ENCODE results near the gene TOM1L2.
A peak's percentile ranks its signal among the peaks of the same experiment; 100 is the strongest.

TOM1L2 gene

DNA sequence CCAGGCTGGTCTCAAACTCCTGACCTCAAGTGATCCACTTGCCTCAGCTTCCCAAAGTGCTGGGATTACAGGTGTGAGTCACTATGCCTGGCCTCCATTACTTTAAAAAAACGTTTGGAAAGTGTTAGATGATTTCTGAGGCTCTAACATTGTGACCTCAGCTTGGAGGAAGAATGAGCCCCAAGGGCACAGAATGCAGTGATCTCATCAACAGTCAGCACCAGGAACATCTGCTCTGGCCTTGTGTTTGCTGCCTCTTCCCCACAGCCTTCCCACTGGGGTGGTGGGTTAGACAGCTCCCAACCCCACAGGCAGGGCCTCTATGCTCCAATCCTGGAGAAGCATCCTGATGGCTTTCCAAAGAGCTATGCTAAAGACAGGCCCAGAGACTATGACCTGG lies 97.7 kb downstream of the TOM1L2 start:
- Histone ChIP-seq H3K36me3 (ENCODE audit: insufficient read depth, low read length) (peaks cover 20% of the 10 kb centered on the region), H3K27me3 (ENCODE audit: control insufficient read depth in 1 of 2, insufficient read depth in 2 of 2, low read length in 2 of 2) (no peaks in the 10 kb centered on the region), H3K4me1 (ENCODE audit: insufficient read depth, low read length) (peaks cover 40% of the 10 kb centered on the region), H3K9ac (ENCODE audit: low read length) (no peak overlapping the region), H3K9me3 (ENCODE audit: low read length) (no peaks in the 10 kb centered on the region), H3K4me3 (ENCODE audit: low read depth in 1 of 2, low read length in 2 of 2) (no peak overlapping the region), H3K27ac (ENCODE audit: low read depth, low read length) (no peak overlapping the region)

DNA sequence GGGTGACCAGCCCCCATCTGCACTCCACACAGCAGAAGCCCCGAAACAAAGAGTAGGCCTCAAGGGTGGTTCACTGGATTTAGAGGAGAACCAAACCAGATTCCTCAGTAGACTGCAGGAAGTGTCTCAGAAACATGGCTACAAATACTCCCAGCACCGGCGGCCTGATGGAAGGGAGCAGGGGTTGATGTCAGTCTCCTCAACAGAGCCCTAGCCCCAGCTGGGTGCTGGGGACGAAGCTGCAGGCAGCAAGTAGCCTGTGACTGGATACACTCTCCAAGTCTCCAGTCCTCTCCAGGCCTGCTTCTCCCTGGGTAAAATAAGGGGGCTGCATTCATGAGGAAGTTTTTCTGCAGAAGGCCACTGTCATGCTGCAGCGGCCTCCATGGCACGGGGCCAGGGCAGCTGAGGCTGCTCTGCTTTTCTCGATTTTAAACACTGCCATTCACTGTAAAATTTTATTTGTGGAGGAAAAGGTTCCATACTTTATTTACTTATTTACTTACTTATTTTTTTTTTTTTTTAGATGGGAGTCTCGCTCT lies 98.7 kb downstream of the TOM1L2 start:
- peaks cover 36% of the 10 kb centered on the region for H3K4me1 ChIP-seq (ENCODE audit: insufficient read depth, low read length)
- no peaks in the 10 kb centered on the region for H3K9me3 ChIP-seq (ENCODE audit: low read length)
- no peaks in the 10 kb centered on the region for H3K27me3 ChIP-seq (ENCODE audit: control insufficient read depth in 1 of 2, insufficient read depth in 2 of 2, low read length in 2 of 2)
- no peak overlapping the region for H3K4me3 ChIP-seq (ENCODE audit: low read depth in 1 of 2, low read length in 2 of 2)
- H3K9ac ChIP-seq (ENCODE audit: low read length): no peak overlapping the region
- H3K27ac ChIP-seq (ENCODE audit: low read depth, low read length): no peak overlapping the region
- peaks cover 12% of the 10 kb centered on the region for H3K36me3 ChIP-seq (ENCODE audit: insufficient read depth, low read length)

DNA sequence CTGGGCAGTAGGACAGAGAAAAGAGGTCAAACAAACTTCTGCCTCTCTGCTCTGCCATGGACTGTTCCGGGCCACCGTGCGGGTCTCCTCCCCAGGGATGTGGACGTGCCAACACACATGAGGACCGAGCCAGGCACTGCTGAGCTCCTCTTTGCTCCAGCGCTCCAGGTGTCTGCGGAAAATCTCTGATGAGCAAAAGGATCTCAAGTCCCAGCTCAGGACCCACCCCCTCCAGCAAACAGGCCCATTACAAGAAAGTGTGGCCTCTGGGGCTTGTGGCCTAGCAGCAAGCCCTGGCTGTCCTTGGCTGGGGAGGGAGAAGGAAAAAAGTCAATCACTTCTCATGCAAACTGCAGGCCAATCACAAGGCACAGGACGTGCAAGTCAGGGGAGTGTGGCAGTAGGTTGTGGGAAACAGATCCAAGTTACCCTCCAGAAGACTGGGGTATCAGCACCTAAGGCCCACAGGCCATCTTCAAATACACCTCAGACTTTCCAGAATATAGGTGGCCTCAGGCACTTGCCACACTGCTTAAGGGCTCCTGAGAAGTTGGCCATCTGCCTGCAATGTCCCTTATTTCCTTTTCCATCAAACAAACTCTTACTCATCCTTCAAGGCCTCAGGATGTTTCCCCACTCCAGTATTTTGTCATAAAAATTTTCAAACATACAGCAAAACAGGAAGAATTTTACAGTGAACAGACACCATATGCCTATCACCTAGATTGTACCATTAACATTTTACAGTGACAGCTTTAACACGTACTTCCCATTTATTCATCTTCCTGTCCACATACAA lies 99.5 kb downstream of the TOM1L2 start:
- no peak overlapping the region for H3K4me3 ChIP-seq (ENCODE audit: low read depth in 1 of 2, low read length in 2 of 2)
- H3K36me3 ChIP-seq (ENCODE audit: insufficient read depth, low read length): peaks cover 15% of the 10 kb centered on the region
- H3K9ac ChIP-seq (ENCODE audit: low read length): no peak overlapping the region
- no peaks in the 10 kb centered on the region for H3K27me3 ChIP-seq (ENCODE audit: control insufficient read depth in 1 of 2, insufficient read depth in 2 of 2, low read length in 2 of 2)
- H3K9me3 ChIP-seq (ENCODE audit: low read length): no peaks in the 10 kb centered on the region
- no peak overlapping the region for H3K27ac ChIP-seq (ENCODE audit: low read depth, low read length)
- peaks cover 34% of the 10 kb centered on the region for H3K4me1 ChIP-seq (ENCODE audit: insufficient read depth, low read length)

DNA sequence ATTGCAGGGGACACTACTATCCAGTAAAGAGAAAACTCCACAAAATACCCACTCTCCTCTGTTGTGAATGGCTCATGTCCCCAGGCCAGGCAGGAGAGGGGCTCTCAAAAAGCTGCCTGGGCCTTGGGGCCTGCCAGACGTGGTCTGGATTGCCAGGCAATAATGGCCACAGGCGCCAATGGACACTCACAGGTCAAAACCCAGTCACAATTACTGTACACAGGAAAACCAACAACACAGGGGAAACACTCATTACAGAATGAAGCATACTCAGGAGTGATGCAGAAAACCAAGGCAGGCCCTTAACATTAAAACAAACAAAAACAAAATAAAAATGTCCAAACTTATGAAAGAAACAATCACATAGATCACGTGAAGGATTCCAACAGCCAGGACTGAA lies 100.3 kb downstream of the TOM1L2 start:
- H3K27me3 ChIP-seq (ENCODE audit: control insufficient read depth in 1 of 2, insufficient read depth in 2 of 2, low read length in 2 of 2): no peaks in the 10 kb centered on the region
- no peak overlapping the region for H3K4me3 ChIP-seq (ENCODE audit: low read depth in 1 of 2, low read length in 2 of 2)
- peaks cover 23% of the 10 kb centered on the region for H3K36me3 ChIP-seq (ENCODE audit: insufficient read depth, low read length)
- H3K4me1 ChIP-seq (ENCODE audit: insufficient read depth, low read length): peaks cover 25% of the 10 kb centered on the region
- no peak overlapping the region for H3K9ac ChIP-seq (ENCODE audit: low read length)
- H3K9me3 ChIP-seq (ENCODE audit: low read length): no peaks in the 10 kb centered on the region
- H3K27ac ChIP-seq (ENCODE audit: low read depth, low read length): no peak overlapping the region

DNA sequence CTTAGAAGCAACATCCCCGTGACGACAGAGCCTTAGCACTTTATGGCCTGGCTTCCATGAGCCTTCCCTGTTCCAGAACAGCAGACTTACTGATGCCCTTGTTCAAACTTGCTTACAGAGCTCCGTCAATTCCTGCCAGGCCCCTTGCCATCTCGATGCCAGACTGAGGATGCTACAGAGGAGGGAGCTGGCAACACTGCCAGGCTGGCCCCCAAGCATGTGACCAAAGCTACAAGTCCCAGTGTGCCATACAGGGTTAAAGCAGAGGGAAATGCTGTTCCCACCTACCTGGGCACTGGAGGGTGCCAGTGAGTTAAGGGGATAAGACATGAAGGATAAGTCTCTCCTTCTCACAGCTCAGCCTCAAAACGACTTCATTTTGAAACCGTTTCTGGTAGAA lies 102.0 kb downstream of the TOM1L2 start:
- Histone ChIP-seq H3K9me3 (ENCODE audit: low read length) (no peaks in the 10 kb centered on the region), H3K27ac (ENCODE audit: low read depth, low read length) (no peak overlapping the region), H3K9ac (ENCODE audit: low read length) (no peak overlapping the region), H3K27me3 (ENCODE audit: control insufficient read depth in 1 of 2, insufficient read depth in 2 of 2, low read length in 2 of 2) (no peaks in the 10 kb centered on the region), H3K4me1 (ENCODE audit: insufficient read depth, low read length) (peaks cover 11% of the 10 kb centered on the region), H3K4me3 (ENCODE audit: low read depth in 1 of 2, low read length in 2 of 2) (no peak overlapping the region), H3K36me3 (ENCODE audit: insufficient read depth, low read length) (peaks cover 35% of the 10 kb centered on the region)

DNA sequence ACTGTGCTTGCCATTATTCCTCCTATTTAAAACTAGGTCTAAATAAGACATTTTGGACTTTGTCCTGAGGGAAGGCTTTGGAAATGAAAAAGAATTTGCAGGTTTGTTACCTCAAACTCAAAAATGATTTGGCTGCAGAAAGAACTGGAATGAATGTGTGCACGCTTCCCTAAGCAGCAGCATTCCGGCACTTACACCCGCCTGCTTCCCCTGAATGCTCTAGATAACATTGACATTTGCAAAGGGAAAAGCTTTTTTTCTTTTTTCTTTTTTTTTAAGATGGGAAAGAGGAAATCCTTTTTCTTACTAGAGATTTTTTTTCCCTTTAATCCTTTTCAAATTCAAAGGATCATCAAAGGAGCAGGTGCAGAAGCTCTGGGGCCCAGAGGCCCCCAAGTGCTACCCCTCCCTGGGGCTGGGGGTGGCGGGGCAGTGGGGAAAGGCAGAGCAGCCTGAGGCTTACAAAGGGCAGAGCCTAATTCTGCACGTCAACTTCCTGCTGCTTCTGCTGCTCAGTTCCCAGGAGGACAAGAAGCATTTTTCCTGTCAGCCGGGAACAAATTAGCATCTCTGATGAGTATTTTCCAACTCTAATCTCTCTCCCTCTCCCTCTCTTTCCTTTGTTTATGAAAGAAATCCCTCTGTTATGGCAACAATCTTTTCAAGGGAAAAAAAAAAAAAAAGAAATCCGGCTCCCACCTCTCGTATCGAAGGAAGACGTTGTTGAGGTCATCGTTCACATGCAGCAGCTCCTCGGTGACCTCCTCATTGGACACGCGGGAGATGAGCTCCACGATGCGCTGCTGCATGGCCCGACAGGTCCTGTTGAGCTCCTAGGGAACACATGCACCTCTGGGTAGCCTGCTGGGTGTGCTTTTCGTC lies 103.3 kb downstream of the TOM1L2 start:
- Histone ChIP-seq H3K27ac (ENCODE audit: low read depth, low read length) (peak overlapping the region; percentile 43), H3K4me3 (ENCODE audit: low read depth in 1 of 2, low read length in 2 of 2) (no peak overlapping the region), H3K4me1 (ENCODE audit: insufficient read depth, low read length) (peaks cover 11% of the 10 kb centered on the region), H3K36me3 (ENCODE audit: insufficient read depth, low read length) (peaks cover 35% of the 10 kb centered on the region), H3K27me3 (ENCODE audit: control insufficient read depth in 1 of 2, insufficient read depth in 2 of 2, low read length in 2 of 2) (no peaks in the 10 kb centered on the region), H3K9me3 (ENCODE audit: low read length) (no peaks in the 10 kb centered on the region), H3K9ac (ENCODE audit: low read length) (no peak overlapping the region)

DNA sequence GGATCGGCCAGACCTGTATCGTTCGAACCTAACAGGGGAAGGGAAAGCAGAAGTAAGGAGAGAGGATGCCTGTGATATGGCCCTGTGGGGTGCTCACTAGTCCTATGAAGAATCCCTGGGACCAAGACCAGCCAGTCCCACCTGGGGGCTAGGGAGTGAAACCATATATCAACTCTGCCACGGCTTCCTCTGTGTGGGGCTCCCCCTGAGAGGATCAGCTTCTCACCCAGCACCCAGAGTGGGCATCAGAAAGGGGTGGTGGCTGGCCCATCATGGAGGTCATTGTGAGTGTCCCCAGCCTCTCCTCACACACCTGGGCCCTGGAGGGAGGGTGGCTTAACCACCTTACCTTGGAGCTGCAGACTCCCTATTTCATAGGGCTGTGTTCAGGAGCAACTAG lies 105.3 kb downstream of the TOM1L2 start:
- H3K27me3 ChIP-seq (ENCODE audit: control insufficient read depth in 1 of 2, insufficient read depth in 2 of 2, low read length in 2 of 2): no peaks in the 10 kb centered on the region
- no peak overlapping the region for H3K9ac ChIP-seq (ENCODE audit: low read length)
- peaks cover 6% of the 10 kb centered on the region for H3K4me1 ChIP-seq (ENCODE audit: insufficient read depth, low read length)
- H3K9me3 ChIP-seq (ENCODE audit: low read length): no peaks in the 10 kb centered on the region
- no peak overlapping the region for H3K27ac ChIP-seq (ENCODE audit: low read depth, low read length)
- H3K4me3 ChIP-seq (ENCODE audit: low read depth in 1 of 2, low read length in 2 of 2): no peak overlapping the region
- peaks cover 43% of the 10 kb centered on the region for H3K36me3 ChIP-seq (ENCODE audit: insufficient read depth, low read length)

DNA sequence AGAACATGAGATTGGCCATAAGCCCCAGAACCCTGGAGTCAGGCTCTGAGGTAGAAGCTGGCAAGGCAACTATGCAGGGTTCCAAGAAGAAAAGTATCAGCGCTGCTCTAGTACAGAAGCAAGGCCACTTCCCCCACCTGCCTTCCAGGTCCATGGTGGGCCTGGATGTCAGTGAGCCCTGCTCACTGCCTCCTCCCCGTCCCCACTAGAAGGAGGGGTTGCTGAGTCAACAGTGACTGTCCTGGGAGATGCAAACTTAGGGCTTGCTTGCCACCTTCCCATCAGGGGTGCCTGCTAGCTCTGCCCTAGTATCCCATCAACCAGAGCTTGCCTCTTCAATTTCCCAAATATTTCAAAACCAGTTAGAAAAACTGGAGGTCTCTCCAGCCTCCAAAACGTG lies 105.8 kb downstream of the TOM1L2 start:
- Histone ChIP-seq H3K27me3 (ENCODE audit: control insufficient read depth in 1 of 2, insufficient read depth in 2 of 2, low read length in 2 of 2) (no peaks in the 10 kb centered on the region), H3K9me3 (ENCODE audit: low read length) (no peaks in the 10 kb centered on the region), H3K4me1 (ENCODE audit: insufficient read depth, low read length) (peaks cover 6% of the 10 kb centered on the region), H3K36me3 (ENCODE audit: insufficient read depth, low read length) (peaks cover 48% of the 10 kb centered on the region), H3K9ac (ENCODE audit: low read length) (no peak overlapping the region), H3K4me3 (ENCODE audit: low read depth in 1 of 2, low read length in 2 of 2) (no peak overlapping the region), H3K27ac (ENCODE audit: low read depth, low read length) (no peak overlapping the region)

DNA sequence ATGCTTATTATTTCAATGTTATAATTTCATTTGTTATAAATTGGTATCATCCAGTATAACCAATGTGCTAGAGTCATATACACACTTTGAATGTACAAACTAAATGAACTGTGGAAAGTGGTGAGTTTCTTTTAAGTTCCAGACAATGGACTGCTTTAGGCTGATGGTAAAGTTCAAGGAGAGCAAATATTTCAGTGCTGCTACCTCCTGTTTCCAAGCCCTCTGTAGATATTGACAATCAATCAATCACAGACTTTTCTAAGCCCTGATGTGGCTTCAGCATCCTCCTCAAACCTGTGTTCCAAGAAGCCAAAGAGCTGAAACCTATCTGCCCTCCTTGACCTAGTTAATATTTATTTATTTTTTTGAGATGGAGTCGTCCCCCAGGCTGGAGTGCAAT lies 107.2 kb downstream of the TOM1L2 start:
- Histone ChIP-seq H3K4me1 (ENCODE audit: insufficient read depth, low read length) (peaks cover 11% of the 10 kb centered on the region), H3K36me3 (ENCODE audit: insufficient read depth, low read length) (peaks cover 55% of the 10 kb centered on the region), H3K27me3 (ENCODE audit: control insufficient read depth in 1 of 2, insufficient read depth in 2 of 2, low read length in 2 of 2) (no peaks in the 10 kb centered on the region), H3K9ac (ENCODE audit: low read length) (no peak overlapping the region), H3K4me3 (ENCODE audit: low read depth in 1 of 2, low read length in 2 of 2) (no peak overlapping the region), H3K27ac (ENCODE audit: low read depth, low read length) (no peak overlapping the region), H3K9me3 (ENCODE audit: low read length) (no peaks in the 10 kb centered on the region)

DNA sequence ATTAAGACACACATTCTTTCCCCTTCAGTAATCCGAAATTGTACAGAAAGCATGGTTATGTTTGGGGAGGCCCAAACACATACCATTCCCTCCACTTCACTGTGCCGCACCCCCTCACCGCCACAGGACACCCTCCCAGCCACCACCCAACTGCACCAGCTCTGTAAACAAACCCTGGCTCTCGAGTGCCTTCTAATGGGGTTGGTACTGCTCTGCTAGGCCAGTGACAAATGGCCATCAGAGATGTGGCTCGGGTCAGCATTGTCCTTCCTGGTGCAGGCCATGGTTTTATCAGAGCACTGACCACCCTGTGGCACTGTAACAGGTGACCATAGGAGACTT lies 111.5 kb downstream of the TOM1L2 start:
- H3K27me3 ChIP-seq (ENCODE audit: control insufficient read depth in 1 of 2, insufficient read depth in 2 of 2, low read length in 2 of 2): no peaks in the 10 kb centered on the region
- H3K9ac ChIP-seq (ENCODE audit: low read length): no peak overlapping the region
- no peak overlapping the region for H3K4me3 ChIP-seq (ENCODE audit: low read depth in 1 of 2, low read length in 2 of 2)
- H3K9me3 ChIP-seq (ENCODE audit: low read length): no peaks in the 10 kb centered on the region
- no peak overlapping the region for H3K27ac ChIP-seq (ENCODE audit: low read depth, low read length)
- peaks cover 23% of the 10 kb centered on the region for H3K36me3 ChIP-seq (ENCODE audit: insufficient read depth, low read length)
- H3K4me1 ChIP-seq (ENCODE audit: insufficient read depth, low read length): peaks cover 10% of the 10 kb centered on the region

DNA sequence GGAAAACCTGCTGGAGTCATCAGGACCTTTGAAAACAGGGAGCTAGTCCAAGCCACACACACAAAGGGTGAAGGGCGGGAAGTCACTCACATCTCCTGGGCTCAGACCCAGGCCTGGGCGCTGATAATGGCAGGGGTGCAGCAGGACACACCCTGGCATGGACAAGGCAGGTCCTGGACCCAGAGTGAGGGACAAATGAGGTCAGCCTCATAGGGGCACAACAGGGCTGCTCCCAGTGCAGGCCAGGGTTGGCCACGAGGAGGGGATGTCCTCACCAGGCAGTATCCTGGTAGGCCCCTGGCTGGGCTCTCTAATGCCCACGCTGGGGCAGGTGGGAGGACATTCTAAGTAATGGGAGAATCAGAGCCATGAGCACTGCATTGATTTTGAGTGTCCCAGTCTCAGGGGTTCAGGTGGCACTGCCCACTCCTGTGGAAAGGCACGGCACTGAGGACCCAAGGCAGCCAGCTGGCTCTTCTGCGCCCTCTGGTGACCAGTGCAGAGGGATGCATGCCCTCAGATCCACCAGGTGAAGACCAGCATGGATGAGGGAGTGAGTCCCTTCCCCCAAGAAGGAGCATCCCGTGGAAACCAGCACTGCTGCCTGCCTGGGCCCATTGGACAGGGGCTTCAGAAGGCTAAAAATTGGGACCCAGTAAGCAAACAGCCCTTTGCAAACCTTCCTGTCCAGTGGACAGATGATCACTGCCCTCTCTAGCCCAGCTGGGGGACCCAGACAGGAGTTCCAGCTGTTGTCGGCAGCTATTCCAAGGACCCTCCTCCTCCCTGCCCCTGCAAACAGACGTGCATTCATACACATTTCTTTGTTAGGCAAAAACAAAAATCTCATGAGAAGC lies 112.1 kb downstream of the TOM1L2 start:
- H3K36me3 ChIP-seq (ENCODE audit: insufficient read depth, low read length): peaks cover 23% of the 10 kb centered on the region
- H3K4me3 ChIP-seq (ENCODE audit: low read depth in 1 of 2, low read length in 2 of 2): no peak overlapping the region
- H3K9me3 ChIP-seq (ENCODE audit: low read length): no peaks in the 10 kb centered on the region
- H3K9ac ChIP-seq (ENCODE audit: low read length): no peak overlapping the region
- no peaks in the 10 kb centered on the region for H3K27me3 ChIP-seq (ENCODE audit: control insufficient read depth in 1 of 2, insufficient read depth in 2 of 2, low read length in 2 of 2)
- H3K27ac ChIP-seq (ENCODE audit: low read depth, low read length): no peak overlapping the region
- peaks cover 10% of the 10 kb centered on the region for H3K4me1 ChIP-seq (ENCODE audit: insufficient read depth, low read length)

Measured in muscle layer of colon (tissue), 2 donors.